ENCODE results near the gene NAA16. TPM values are rescaled to one million over a fixed set of nuclear protein-coding genes. Genes with fewer than 3 reads are reported as not detected.
A peak's percentile ranks its signal among the peaks of the same experiment; 100 is the strongest.

NAA16 gene
- 10 to 100 TPM; 12.6 to 13.5 TPM for total RNA-seq

GRCh38 chr13:41310963-41311405 lies at the start of gene NAA16:
Gene NAA16, plus strand, starts transcription at chr13:41311267. Its CDS starts 262 bp downstream, at chr13:41311529.
- no peaks in the 10 kb centered on the region for H3K27me3 ChIP-seq
- no peaks in the 10 kb centered on the region for H3K4me1 ChIP-seq
- no peak for TF ChIP-seq CTCF (IDR thresholded peaks at IDR 0.05)
- DNase-seq = peak; percentile 88
- intact Hi-C loops (cut with DNase I) = no loop called here
- no peaks in the 10 kb centered on the region for H3K36me3 ChIP-seq
- no peaks in the 10 kb centered on the region for H3K9me3 ChIP-seq
- H3K9ac ChIP-seq (ENCODE audit: low read depth in 2 of 2, low read length in 2 of 2) = peak within 1 kb of the TSS; percentile 91 to 95
- peak within 1 kb of the TSS; percentile 85 for H3K4me3 ChIP-seq
- H3K27ac ChIP-seq = peak within 1 kb of the TSS; percentile 93

- Histone ChIP-seq H3K27ac (peak within 1 kb of the TSS; percentile 84), H3K4me3 (peak within 1 kb of the TSS; percentile 59), H3K27me3 (no peaks in the 10 kb centered on the region), H3K4me1 (no peaks in the 10 kb centered on the region), H3K9ac (ENCODE audit: low read depth in 2 of 2, low read length in 2 of 2) (peak within 1 kb of the TSS; percentile 53 to 71), H3K36me3 (no peaks in the 10 kb centered on the region), H3K9me3 (no peaks in the 10 kb centered on the region)
- DNase-seq = peak; percentile 83
- intact Hi-C loops (cut with DNase I) = no loop called here
- no peak for TF ChIP-seq CTCF (IDR thresholded peaks at IDR 0.05)
Observed at GRCh38 chr13:41263261-41263971, 47.7 kb upstream of the NAA16 start, which contains the start of gene MTRF1. Gene MTRF1, minus strand, starts transcription at chr13:41263576. Its CDS starts 2,669 bp downstream, at chr13:41260907.

GRCh38 chr13:41267106-41267505 lies 44.0 kb upstream of the NAA16 start:
- DNase-seq = no peak
- intact Hi-C loops (cut with DNase I) = no loop called here
- TF ChIP-seq CTCF (IDR thresholded peaks at IDR 0.05) = no peak

GRCh38 chr13:41268764-41269163 lies 42.3 kb upstream of the NAA16 start:
- H3K27ac ChIP-seq = no peak overlapping the region
- H3K27me3 ChIP-seq = no peaks in the 10 kb centered on the region
- H3K4me1 ChIP-seq = no peaks in the 10 kb centered on the region
- H3K9me3 ChIP-seq = no peaks in the 10 kb centered on the region
- intact Hi-C loops (cut with DNase I) = no loop called here
- no peak overlapping the region for H3K4me3 ChIP-seq
- no peak for DNase-seq
- H3K9ac ChIP-seq (ENCODE audit: low read depth in 2 of 2, low read length in 2 of 2) = no peak overlapping the region
- no peak for TF ChIP-seq CTCF (IDR thresholded peaks at IDR 0.05)
- H3K36me3 ChIP-seq = no peaks in the 10 kb centered on the region

More at GRCh38 chr13:41267106-41267505, 44.0 kb upstream of the NAA16 start:
- no peaks in the 10 kb centered on the region for H3K9me3 ChIP-seq
- H3K36me3 ChIP-seq = no peaks in the 10 kb centered on the region
- no peak overlapping the region for H3K27ac ChIP-seq
- no peak overlapping the region for H3K9ac ChIP-seq (ENCODE audit: low read depth in 2 of 2, low read length in 2 of 2)
- no peaks in the 10 kb centered on the region for H3K4me1 ChIP-seq
- no peak overlapping the region for H3K4me3 ChIP-seq
- H3K27me3 ChIP-seq = no peaks in the 10 kb centered on the region

GRCh38 chr13:41271456-41272285 lies 39.4 kb upstream of the NAA16 start:
- DNase-seq = no peak
- intact Hi-C loops (cut with DNase I) = no loop called here
- no peaks in the 10 kb centered on the region for H3K36me3 ChIP-seq
- no peak for TF ChIP-seq CTCF (IDR thresholded peaks at IDR 0.05)
- H3K4me3 ChIP-seq = no peak overlapping the region
- H3K9me3 ChIP-seq = no peaks in the 10 kb centered on the region
- no peaks in the 10 kb centered on the region for H3K27me3 ChIP-seq
- H3K27ac ChIP-seq = no peak overlapping the region
- H3K4me1 ChIP-seq = no peaks in the 10 kb centered on the region
- no peak overlapping the region for H3K9ac ChIP-seq (ENCODE audit: low read depth in 2 of 2, low read length in 2 of 2)
